Right hindlimb (tissue), 1 donor: ENCODE measurements around the gene GSTM2.

Experiments used
- DNase-seq: peaks from one replicate; pipeline ENCODE4 v3.0.0-alpha.2; 2018

Gene GSTM2

DNA sequence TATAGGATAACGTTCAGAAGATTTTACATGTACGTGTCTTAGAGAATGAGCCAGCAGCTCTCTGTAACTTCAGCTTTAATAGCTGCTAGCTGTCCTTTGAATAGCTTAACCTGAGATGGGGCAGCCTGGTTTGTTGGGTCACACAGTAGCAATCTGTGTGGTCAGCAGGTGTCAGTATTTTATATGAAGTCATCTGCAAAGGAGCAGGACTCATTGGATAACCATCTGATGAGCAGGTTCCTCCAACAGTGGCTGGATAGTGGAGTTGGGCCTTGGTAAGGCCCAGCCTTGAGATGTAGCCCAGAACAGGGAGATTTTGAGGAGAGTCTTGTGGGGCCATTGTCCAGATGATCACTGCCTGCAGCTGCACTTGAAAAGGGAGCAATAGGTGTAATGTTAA, 50.6 kb downstream of the GSTM2 start:
- DNase-seq, result no peak

DNA sequence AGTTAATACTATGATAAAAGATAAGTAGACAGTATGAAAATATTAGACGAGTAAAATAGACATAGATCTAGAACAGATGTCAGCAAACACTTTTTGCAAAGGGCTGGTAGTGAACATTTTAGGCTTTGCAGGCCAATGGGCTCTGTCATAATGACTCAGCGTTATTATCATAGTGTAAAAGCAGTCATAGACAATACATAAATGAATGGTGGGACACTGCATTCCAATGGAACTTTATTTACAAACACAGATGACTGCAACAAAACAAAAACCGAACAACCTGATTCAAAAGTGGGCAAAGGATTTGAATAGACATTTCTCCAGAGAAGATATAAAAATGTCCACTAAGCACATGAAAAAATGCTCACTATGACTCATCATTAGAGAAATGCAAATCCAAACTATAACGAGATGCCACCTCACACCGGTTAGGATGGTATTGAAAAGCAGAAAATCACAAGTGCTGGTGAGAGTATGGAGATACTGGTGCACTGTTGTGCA, 51.5 kb downstream of the GSTM2 start:
- DNase-seq, result no peak

DNA sequence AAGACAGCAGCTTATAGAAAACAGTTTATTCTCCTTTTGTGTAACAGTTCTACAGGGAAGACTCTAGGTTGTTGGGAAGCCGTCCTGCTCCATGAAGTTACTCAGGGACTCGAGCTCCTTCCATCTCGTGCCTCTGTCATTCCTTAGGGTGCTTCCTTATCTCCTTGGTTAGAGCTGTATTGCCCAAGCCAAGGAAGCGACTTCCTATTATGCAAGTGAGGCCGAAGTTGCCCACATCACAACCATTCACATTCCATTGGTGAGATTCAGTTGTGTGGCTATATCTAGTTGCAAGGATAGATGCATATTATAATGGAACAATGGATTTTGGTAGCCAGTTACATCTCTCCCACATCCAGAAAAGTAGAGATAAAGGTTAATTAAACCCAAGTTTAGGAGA, 53.2 kb downstream of the GSTM2 start:
- no peak for DNase-seq

DNA sequence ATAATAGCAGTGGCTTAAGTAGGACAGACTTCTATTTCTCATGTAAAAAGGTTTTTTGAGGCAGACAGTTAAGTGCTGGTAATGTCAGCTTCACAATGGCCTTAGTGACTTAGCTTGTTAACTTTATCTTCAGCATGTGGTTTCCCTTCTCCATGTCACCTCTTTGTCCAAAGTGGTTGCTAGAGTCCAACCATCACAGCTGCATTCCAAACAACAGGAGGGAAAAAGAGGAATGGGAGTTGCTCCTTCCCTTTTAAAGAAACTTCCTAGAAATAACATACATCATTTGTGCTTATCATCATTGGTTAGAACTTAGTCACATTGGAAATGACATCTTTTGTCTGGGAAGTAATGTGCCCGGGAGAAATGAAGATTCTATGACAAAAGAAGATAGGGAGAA, 54.1 kb downstream of the GSTM2 start:
- no peak for DNase-seq

DNA sequence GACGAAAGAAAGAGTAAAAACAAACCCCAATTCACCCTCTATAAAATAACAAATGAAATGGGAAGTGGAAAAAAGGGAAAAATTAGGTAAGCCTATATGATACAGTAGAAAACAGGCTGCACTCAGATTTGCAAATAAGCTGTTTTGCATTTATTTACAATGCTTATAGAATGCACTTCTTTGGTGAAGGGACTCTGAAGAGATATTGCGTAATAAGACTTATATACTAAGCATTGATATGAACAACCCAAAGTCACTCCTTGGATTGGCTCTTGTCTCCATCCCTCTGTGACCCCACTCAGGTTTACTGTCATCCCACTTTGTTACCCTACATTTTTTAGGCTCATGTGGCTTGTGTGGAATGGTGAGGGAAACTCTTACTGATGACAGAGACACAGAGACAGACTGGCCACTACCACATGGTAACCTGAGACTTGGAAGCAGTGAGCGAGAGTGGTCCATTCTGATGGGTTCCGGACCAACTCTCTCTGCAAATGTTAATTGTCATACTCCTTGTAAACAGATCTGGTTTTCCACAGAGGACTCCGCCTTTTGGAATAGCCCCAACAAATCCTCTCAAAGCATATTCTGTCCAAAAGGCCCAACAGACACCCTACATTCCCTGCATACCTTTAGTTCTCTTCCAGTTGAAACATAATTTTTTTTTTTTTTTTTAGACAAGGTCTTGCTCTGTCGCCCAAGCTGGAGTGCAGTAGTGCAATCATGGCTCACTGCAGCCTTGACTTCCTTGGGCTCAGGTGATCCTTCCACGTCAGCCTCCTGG, 55.2 kb downstream of the GSTM2 start:
- DNase-seq, result no peak
